ENCODE data around the gene PRDM16.

The PRDM16 gene

GRCh38 chr1:3231245-3231644 is 162.2 kb downstream of the PRDM16 start:
- no peak for TF ChIP-seq CTCF (IDR thresholded peaks at IDR 0.05; ENCODE audit: insufficient read depth, low read length, poor library complexity, severe bottlenecking)
- no peak for DNase-seq (ENCODE audit: extremely low read depth, insufficient read length)
- H3K27me3 ChIP-seq (replicated peaks; ENCODE audit: control insufficient read depth, insufficient read depth, low read length), result no peaks in the 10 kb centered on the region
- H3K4me3 ChIP-seq (replicated peaks; ENCODE audit: low read depth, low read length), result no peak overlapping the region
- H3K36me3 ChIP-seq (ENCODE audit: control insufficient read depth, insufficient read depth, low read length), result no peaks in the 10 kb centered on the region

GRCh38 chr1:3231826-3232225 is 162.8 kb downstream of the PRDM16 start:
- no peak for TF ChIP-seq CTCF (IDR thresholded peaks at IDR 0.05; ENCODE audit: insufficient read depth, low read length, poor library complexity, severe bottlenecking)
- Histone ChIP-seq H3K4me3 (replicated peaks; ENCODE audit: low read depth, low read length) (no peak overlapping the region), H3K36me3 (ENCODE audit: control insufficient read depth, insufficient read depth, low read length) (no peaks in the 10 kb centered on the region), H3K27me3 (replicated peaks; ENCODE audit: control insufficient read depth, insufficient read depth, low read length) (no peaks in the 10 kb centered on the region)
- no peak for DNase-seq (ENCODE audit: extremely low read depth, insufficient read length)

GRCh38 chr1:3233031-3233430 is 164.0 kb downstream of the PRDM16 start:
- no peaks in the 10 kb centered on the region for H3K27me3 ChIP-seq (replicated peaks; ENCODE audit: control insufficient read depth, insufficient read depth, low read length)
- TF ChIP-seq CTCF (IDR thresholded peaks at IDR 0.05; ENCODE audit: insufficient read depth, low read length, poor library complexity, severe bottlenecking), result no peak
- H3K4me3 ChIP-seq (replicated peaks; ENCODE audit: low read depth, low read length), result no peak overlapping the region
- no peak for DNase-seq (ENCODE audit: extremely low read depth, insufficient read length)
- no peaks in the 10 kb centered on the region for H3K36me3 ChIP-seq (ENCODE audit: control insufficient read depth, insufficient read depth, low read length)

GRCh38 chr1:3233551-3233950 is 164.5 kb downstream of the PRDM16 start:
- Histone ChIP-seq H3K27me3 (replicated peaks; ENCODE audit: control insufficient read depth, insufficient read depth, low read length) (no peaks in the 10 kb centered on the region), H3K36me3 (ENCODE audit: control insufficient read depth, insufficient read depth, low read length) (no peaks in the 10 kb centered on the region), H3K4me3 (replicated peaks; ENCODE audit: low read depth, low read length) (no peak overlapping the region)

GRCh38 chr1:3234281-3234680 is 165.3 kb downstream of the PRDM16 start:
- no peak overlapping the region for H3K4me3 ChIP-seq (replicated peaks; ENCODE audit: low read depth, low read length)
- no peaks in the 10 kb centered on the region for H3K36me3 ChIP-seq (ENCODE audit: control insufficient read depth, insufficient read depth, low read length)
- no peaks in the 10 kb centered on the region for H3K27me3 ChIP-seq (replicated peaks; ENCODE audit: control insufficient read depth, insufficient read depth, low read length)
- no peak for DNase-seq (ENCODE audit: extremely low read depth, insufficient read length)
- no peak for TF ChIP-seq CTCF (IDR thresholded peaks at IDR 0.05; ENCODE audit: insufficient read depth, low read length, poor library complexity, severe bottlenecking)

More at GRCh38 chr1:3233551-3233950, 164.5 kb downstream of the PRDM16 start:
- no peak for DNase-seq (ENCODE audit: extremely low read depth, insufficient read length)
- no peak for TF ChIP-seq CTCF (IDR thresholded peaks at IDR 0.05; ENCODE audit: insufficient read depth, low read length, poor library complexity, severe bottlenecking)

- Histone ChIP-seq H3K4me3 (replicated peaks; ENCODE audit: low read depth, low read length) (no peak overlapping the region), H3K27me3 (replicated peaks; ENCODE audit: control insufficient read depth, insufficient read depth, low read length) (no peaks in the 10 kb centered on the region), H3K36me3 (ENCODE audit: control insufficient read depth, insufficient read depth, low read length) (no peaks in the 10 kb centered on the region)
- no peak for DNase-seq (ENCODE audit: extremely low read depth, insufficient read length)
- TF ChIP-seq CTCF (IDR thresholded peaks at IDR 0.05; ENCODE audit: insufficient read depth, low read length, poor library complexity, severe bottlenecking), result no peak
Measured at GRCh38 chr1:3234956-3235355, 166.0 kb downstream of the PRDM16 start.

All from GM06990 (cell line).